RPMI7951 (cell line): Measurements from ENCODE around the gene SMG6. TPM values are rescaled to one million over a fixed set of nuclear protein-coding genes. Genes with fewer than 3 reads are reported as not detected.
"Not testable (repeated sequence)": the region's sequence is repeated elsewhere in the genome, so short reads cannot be mapped to it uniquely, and the experiment has no call there.

ENCODE experiments used
- DNase-seq: peaks from one replicate; pipeline ENCODE4 v3.0.0-alpha.2; 2012; ENCODE audit warnings: low read depth
- total RNA-seq: library from RNA; depleted of rRNA; stranded (reverse); fragments of >200 nt; shearing (Covaris generic); gene quantifications from 2 replicates; pipeline ENCODE4 v1.2.3, GENCODE V29; 2014

Gene SMG6
- total RNA-seq, 1 experiment from 2014 or later: 26.1 TPM

DNA sequence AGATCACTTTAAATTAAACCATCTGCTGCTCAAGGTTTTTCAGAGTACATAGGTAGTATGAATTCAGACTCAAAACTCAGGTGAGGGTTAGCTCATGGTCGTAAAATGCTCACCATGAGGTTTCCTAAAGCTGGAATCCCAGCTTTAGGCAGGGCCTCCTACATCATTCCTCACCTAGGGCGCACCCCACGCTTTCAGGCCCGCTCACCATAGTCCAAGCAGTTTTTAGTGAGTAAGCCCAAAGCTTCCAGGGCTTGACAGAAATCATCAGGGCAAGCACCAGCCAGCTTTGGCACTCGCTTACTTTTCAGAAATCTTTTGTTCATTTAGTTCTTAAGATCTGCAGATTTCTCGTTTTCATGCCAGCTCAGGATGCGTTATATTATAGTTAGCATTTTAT is 158.9 kb downstream of the SMG6 start:
- DNase-seq: no peak

DNA sequence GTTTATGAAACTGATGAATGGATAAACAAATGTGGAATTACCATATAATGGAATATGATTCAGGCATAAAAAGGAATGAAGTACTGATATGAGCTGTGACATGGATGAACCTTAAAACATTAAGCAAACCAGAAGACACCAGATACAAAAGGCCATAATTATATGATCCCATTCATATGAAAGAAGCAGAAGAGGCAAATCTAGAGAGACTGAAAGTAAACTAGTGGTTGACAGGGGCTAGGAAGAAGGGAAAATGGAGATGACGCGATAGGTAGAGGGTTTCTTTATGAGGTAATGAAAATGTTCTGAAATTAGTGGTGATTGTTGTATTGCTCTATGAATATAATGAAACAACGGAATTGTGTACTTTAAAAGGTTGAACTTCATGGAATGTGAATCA is 160.3 kb downstream of the SMG6 start:
- DNase-seq: no peak

DNA sequence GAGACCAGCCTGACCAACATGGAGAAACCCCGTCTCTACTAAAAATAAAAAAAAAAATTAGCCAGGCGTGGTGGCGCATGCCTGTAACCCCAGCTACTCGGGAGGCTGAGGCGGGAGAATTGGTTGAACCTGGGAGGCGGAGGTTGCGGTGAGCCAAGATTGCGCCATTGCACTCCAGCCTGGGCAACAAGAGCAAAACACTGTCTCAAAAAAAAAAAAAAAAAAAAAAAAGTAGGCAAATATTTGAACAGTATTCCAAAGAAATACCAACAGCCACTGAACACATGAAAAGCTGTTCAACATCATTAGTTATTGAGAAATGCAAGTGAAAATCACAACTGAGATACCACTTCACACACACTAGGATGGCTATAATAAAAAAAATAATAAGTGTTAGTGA is 160.9 kb downstream of the SMG6 start:
- not testable (repeated sequence) for DNase-seq

DNA sequence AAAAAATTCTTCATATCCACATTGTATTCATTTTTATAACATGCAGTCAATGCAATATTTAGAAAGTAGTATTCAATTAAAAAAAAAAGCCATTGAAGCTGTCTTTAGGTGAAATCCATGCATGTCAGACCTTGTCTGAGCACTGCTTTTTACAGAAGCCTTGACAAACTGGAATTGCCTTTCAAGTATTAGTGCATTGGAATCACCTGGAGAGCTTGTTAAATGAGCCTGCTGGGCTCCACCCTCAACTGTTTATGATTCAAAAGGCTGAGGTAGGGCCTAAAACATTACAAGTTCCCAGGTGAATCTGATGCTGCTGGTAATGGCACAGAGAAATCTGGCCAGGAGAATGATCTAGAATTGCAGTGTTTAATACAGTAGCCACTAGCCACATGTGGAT is 162.9 kb downstream of the SMG6 start:
- DNase-seq: no peak

DNA sequence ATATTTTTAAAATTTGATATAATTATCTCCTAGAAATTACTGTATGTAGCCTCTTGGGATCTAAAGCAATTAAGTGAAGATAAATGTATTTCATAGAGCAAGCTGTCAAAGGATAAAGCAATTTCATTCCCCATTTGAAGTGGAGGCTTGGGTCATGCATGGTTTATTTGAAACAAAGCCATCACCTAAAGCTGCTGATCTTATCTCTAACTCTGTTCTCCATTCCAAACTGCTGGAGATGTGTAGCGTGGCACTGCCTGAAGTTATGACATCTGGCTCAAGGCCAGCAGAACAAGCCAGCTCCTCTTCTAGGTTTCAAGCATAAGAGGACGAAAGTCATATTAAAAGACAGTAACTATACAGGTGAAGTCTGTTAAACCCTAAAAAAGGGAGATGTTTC is 164.8 kb downstream of the SMG6 start:
- DNase-seq: peak; percentile 87

DNA sequence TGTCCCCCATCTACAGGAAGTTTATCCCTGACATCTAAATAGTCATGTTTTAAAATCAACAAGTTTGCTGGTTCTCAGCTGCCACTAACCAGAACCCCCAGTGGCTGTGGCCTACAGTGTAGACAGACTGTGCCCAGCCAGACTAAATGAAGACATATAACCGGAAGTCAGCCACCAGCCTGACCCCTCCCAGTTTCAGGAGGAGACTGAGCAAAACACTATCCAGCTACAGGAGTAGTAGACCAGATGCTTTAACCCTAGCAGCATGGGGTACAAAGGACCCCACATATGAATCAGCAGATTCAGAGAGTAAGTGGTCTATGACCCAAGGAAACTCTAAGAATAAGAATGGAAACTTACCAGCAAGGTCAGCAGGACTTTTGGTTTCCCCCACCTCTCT is 165.3 kb downstream of the SMG6 start:
- DNase-seq: peak; percentile 51

DNA sequence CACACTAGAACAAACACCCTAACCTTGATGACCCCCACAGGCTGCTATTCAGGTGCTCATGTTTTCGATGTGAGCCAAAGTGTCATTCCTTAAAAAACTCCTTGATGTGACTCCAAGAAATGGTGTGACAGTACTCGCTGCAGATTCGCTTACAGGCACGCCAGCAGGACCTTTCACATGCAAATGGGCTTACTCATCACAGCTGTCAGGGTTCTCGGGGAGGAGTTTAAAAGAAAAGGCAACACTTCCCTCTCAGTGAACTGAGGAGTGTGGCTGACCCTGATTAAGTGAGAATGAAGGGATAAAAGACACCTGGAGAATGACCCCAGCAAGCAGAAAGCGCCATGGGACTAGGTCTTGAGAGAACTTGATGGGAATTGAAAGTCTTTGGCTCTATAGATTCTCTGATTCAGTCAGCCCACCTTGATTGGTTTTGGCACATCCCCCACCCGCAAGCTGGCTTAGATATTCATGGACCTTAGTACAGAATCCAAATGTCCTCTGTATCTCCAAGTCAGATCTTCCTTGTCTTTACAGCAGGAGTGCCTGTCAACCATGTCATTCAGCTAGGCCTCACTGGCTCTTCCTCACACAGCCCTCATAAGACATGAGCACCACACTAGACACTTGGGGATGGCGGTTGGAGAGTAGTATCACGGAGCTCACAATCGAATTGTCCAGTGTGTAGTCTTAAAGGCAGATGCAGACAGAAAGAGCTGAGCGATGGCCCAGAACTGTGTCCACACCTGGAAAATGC is 166.1 kb downstream of the SMG6 start:
- peak; percentile 84 for DNase-seq

DNA sequence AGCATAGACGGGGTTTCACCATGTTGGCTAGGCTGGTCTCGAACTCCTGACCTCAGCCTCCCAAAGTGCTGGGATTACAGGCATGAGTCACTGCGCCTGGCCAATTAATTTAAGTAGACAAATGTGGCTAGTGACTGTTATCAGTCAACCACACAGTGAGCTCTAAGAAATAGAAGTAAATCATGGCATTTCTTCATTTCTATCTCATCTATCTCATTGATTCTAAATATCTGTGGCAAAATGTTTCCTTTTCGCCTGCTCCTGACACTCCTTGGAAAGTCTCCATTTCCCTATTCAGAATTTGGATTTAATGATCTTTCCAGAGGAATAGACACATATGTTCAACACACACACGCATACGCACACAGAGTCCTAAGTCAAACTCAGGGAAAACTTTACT is 167.3 kb downstream of the SMG6 start:
- peak; percentile 52 for DNase-seq

DNA sequence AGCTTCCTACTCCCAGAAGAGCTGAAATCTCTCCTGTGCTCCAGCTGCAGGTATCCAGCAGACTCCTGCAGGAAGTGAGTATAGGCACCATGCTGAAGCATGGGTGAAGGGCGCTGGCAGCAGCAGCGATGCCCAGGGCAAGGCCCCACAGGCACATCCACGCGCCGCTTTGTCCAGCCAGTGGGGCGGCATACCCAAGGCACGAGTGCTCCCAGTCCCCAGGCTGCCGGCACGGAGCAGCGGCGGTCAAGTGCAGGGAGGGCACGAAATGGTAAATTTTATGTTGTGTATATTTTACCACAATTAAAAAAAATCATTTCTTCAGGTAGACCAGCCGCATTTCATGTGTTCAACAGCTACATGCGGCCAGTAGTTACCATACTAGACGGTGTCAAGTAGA is 175.6 kb downstream of the SMG6 start:
- DNase-seq: no peak

DNA sequence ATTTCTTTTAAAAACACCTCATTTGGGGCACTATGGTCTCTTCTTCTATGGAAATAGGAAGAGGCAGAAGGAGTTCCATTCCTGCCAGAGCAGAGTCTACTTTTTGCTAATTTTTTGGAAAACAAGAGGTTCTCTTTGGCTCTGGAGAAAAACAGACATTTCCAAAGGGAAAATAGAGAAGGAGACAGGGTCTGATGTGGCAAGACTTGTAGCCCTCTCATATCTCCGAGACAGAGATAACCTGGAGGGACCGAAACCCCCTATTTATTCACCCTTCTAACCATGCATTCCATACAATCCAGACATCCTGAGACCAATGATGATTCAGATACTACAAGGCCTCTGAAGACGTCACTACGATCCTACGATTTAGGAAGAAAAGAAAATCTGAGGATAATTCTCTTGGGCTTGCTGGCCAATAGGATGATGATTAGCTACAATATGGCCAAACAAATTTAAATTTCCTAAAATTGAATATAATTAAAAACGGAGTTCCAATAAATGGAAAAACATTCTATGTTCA is 178.5 kb downstream of the SMG6 start:
- no peak for DNase-seq

DNA sequence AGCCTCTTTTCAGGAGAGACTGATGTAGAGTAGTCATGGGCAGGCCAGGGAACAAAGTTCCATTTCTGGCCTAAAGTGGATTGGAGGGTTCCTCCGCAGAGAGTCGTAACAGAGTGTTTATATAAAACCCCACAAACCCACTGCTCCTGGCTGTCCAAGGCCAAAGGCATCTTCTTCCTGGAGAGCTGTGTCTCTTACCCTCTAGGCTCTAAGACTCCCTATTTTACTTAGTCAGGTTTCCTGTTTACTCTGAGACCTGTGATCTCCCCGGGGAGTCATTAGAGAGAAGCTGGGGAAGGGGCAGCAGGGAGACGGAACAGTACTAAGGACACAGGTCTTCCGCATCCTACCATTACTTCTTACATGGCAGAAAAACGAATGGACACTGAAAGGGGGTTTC is 179.2 kb downstream of the SMG6 start:
- no peak for DNase-seq

DNA sequence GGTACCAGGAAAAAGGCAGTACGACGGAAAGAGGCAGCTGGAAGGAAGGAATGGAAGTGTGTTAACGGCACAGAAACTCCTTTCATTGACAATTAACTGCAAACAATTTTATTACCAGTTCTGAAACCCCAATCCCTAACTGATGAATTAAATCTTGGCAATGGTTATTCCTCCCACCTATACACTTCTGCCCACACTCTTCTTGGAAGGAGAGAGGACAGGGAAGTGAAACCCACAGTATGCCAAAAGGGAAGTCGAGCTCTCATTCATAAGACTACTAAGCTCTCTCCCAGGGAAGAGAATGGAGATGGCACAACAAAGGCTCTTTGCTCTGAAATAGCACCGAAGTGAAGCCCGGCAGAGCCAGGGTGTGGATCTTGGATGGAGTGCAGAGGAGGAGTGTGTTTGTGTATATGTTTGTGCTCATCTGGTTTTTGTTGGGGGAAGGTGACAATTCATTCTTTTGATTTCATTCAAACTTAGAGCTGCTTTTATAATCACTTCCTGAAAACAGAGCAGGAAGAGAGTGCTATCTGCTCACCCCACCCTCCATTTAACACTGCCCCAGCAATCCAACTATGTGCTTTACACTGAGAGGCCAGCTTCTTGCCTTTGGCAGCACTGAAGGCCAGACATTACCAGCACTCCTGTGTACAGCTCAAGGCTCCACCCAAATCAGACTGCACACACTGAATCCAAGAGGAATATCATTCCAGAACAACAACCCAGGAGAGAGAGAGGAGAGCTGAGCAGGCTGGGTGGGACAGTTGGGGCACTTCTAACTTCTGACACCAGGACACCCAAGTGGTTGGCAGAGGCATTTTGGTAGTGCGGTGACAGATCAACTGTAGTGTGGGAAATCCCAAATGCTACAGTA is 180.0 kb downstream of the SMG6 start:
- DNase-seq: peak; percentile 14

DNA sequence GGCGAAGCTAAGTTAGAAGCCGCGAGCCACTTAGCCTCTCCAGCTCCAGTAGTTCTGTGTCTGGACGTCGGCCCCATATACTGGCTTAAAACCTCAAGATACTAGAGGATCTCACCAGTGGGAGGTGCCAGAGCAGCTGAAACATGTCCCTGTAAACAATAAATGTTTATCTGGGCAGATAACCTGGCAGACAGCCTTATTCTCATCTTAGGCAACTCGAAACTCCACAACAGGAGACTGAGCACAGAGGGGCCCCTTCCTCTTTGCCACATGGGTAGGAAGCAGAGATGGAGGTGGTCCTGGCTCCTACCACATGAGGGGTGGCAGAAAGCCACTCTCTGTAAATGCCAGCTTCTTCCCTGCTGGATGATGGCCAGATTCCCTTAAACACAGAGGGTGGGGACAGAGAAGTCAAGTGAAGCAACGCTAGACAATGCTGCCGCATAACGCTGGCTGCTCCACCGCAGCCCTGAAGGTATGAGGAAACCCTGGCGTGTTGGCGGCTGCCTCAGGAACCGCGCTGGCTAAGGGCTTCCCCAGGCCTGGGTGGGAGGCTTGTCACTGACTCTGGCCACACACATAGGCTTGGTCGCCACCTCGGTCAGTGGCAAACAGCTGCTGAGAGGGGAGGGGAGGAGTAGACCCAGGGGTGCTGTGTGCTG is 180.8 kb downstream of the SMG6 start:
- DNase-seq: peak; percentile 49

DNA sequence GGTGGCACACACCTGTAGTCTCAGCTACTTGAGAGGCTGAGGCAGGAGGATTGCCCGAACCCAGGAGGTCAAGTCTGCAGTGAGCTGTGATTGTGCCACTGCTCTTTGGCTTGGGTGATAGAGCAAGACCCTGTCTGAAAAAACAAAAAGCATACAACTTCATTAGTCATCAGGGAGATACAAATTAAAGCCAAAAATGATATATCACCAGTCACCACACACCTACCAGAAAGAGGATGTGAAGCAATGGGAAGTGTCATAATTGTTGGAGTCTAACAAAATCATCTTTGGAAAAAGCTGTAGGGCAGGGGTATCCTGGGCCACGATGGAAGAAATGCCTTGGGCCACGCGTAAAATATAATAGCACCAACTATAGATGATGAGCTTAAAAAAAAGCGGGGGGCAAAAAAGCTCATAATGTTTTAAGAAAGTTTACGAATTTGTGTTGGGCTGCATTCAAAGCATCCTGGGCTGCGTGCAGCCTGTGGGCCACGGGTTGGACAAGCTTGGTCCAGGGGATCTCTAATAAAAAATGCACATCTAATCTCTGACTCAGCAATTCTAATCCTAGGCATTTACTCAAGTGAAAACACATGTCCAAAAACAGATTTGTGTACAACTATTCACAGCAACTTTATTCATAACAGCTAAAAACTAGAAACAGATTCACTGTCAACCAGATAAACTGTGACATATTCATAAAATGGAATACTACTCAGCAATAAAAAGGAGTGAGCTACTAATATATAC is 182.8 kb downstream of the SMG6 start:
- peak; percentile 29 for DNase-seq

DNA sequence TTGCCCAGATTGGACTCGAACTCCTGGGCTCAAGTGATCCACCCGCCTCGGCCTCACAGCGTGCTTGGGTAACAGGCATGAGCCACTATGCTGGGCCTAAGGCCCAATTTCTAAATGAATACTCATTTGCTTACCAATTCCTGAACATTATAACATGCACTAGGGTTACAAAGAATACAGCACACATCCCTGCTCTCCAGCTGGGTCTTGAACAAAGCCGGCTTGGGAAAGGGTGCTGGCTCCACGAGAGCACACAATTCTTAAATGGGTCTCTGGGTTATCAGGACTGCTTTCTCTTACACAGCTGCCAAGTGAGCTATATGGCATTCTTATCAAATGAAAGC is 190.3 kb downstream of the SMG6 start:
- DNase-seq: no peak

DNA sequence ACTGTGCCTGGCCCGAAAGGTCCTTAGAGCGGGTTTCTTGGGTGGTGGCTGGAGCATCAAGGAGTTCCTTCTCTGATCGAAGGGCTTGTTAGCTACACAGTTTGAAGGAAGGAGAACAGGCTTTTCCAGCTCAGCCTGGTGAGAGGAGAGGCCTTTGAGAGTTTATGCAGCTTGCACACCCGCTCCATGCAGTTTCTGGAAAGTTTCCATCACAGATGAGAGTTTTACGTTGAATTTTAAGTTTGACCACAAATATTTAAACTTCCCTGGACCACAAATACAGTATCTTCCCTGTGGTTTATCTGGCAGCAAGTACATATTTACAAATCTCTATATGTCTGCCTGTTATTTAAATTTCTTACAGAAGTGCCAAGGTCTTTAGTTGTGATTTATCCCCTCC is 191.9 kb downstream of the SMG6 start:
- peak; percentile 78 for DNase-seq

DNA sequence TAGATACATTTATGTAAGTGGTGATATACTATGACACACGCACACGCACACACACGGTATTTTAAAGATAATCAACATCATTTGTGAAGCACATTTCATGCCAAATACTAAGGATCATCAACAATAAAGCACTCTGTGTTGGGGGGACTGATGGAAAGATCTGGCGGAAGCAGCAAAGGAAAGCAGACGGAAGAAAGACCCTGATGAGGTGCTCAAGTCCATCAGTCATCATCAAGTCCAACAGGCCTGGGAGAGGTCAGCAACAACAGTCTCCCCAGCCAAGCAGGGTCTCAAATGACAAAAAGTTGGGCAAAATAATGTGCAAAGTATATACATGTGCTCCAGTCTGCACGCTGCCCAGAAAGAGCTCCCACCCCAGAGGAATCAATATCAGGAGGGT is 193.1 kb downstream of the SMG6 start:
- DNase-seq: no peak

DNA sequence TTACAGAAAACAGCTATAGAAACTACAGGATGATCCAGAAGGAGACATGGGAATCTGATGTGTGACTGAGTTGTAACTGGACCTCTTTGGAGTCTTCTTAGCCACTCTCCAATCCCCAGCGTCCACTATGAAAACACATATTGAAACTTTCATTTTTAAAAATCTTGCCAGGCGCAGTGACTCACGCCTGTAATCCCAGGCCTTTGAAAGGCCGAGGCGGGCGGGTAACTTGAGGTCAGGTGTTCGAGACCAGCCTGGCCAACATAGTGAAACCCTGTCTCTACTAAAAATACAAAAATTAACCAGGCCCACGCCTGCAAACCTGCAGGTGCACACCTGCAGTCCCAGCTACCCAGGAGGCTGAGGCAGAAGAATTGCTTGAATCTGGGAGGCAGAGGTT is 195.4 kb downstream of the SMG6 start:
- no peak for DNase-seq

DNA sequence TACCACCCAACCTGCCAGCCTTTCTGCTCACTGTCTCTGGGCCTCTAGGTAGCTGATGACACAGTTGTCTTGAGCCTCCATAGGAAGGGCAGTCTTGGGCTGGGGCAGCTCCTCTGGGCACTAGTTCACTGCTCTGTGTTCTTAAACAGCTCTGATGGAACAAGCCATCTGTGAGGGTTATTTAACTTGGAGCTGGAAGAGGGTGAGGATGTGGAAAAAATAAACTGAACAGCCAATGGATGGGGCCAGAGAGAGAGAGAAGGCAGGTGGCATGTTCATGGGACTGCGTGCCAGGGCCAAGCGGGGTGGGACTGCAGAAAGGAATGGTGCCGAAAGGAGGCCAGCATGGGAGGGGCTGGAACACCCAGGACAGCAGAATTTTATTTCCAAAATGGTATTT is 196.1 kb downstream of the SMG6 start:
- no peak for DNase-seq

DNA sequence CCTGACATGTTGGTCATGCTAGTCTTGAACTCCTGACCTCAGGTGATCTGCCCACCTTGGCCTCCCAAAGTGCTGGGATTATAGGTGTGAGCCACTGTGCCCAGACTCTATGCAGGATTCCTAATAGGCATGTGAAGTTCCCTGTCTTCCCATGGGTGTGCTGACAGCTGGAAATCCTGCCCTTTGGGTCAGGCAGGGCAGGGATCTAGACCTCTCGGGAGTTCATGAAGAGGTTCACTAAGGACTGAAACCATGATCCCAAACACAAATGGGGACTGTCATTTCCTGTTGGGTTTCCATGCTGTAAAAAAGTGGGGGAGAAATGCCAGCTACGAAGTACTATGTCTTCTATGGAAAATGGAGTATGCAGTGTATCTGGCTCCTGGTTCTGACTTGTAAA is 196.5 kb downstream of the SMG6 start:
- no peak for DNase-seq

DNA sequence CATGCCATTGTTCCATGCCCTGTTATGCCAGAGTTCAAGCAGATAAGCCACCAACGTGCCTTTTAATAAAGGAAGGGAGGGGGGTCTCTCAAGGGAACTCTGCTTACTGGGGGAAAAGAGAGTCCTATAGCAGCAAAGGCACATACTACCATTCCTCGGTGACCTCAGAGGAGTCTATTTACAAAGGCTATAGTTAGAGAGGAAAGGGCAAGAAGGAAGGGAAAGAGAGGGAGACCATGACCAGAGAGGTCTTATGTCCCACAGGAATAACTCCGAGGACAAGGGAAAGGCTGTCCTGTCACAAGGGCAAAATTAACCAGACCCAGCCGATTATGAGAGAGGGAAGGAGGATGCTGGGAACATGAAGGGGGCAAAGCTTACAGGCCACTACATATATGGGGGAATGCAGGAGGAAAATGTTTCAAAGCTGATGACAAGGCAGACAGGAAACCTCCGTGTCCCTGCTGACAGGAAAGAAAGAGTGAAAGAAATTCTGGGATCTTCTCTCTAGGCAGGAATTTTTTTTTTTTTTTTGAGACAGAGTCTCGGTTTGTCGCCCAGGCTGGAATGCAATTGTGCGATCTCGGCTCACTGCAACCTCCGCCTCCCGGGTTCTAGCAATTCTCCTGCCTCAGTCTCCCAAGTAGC is 197.2 kb downstream of the SMG6 start:
- no peak for DNase-seq
